GM18505 (cell line): Measurements from ENCODE around the gene MAPK13.
"Not testable (repeated sequence)": the region's sequence is repeated elsewhere in the genome, so short reads cannot be mapped to it uniquely, and the experiment has no call there.

Experiments
- ATAC-seq: cut with Tn5 transposase; IDR thresholded peaks from one replicate; pipeline ENCODE4 v1.9.1; 2021; ENCODE audit not compliant: unreplicated experiment
- POLR2A ChIP-seq: IDR thresholded peaks from 4 replicates; pipeline ENCODE4 v1.6.1; 2011; ENCODE audit warnings: borderline replicate concordance; ENCODE audit not compliant: insufficient read depth, insufficient read length; ENCODE audit errors: extremely low read depth

Gene MAPK13

DNA sequence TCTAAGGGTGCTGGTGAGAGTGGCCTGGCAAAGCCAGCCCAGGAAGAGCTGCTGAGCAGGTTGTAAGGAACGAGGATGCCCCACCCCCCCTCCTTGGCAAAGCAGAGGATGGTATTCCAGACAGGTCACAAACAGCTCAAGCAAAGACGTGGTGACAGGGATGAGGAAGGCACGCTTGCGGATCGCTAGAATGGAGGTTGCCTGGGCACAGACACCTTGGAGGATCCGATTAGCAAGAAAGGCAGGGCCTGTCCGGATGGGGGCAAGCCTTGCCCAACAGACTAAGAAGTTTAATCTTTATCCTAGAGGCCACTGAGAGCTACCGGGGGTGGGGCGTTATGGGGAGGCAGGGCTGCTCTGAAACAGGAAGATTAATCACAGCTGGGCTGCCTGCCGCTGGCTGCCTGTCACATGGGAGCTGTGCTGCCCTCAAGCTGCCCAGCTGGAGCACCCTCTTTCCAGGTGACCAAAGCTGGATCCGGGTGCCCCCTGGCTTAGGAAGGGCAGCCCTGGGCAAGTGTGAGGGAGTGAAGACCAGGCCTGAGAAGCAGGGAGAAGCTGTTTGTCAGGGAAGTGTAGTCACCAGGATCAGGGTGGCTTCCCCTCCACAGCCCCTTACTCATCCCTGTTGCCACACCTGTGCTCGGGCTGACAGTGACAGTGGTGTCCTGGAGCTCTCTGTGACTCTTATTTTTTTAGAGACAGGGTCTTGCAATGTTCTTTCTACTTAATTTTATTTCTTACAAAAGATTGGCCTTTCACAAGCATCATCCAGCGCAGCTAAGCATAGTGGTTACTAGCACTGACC, 9.1 kb upstream of the MAPK13 start:
- TF ChIP-seq POLR2A: no peak
- ATAC-seq: no peak

DNA sequence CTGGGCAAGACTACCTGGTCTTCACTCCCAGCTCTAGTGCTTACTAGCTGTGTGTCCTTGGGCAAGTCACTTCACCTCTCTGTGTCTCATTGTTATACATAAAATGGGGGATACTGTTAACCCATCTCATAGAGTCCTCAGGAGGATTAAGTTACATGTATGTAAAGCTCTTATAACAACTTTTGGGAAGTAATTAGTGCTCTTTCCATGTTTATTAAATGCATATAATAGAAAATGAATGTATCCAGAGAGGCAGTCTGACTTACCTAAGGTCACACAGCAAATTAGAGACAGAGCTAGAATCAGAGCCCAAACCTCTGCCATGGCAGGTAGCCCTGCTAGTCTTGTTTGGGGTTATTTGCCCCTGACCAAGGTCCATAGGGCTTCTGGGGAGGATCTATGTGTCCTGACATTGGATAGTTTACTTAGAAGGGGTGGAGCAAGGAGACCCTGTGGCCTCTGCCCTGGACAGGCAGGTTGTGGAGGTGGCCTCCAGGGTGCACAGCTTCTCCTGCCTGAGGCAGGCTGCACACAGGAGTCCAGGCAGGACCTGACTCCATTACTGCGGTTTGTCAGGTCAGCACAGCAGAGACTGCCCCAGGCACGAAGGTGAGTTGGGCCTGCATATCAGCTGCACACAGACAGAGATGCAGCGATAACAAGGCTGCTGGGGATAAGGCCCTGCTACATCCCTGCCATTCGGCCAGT, 8.4 kb upstream of the MAPK13 start:
- TF ChIP-seq POLR2A: no peak
- ATAC-seq: no peak

DNA sequence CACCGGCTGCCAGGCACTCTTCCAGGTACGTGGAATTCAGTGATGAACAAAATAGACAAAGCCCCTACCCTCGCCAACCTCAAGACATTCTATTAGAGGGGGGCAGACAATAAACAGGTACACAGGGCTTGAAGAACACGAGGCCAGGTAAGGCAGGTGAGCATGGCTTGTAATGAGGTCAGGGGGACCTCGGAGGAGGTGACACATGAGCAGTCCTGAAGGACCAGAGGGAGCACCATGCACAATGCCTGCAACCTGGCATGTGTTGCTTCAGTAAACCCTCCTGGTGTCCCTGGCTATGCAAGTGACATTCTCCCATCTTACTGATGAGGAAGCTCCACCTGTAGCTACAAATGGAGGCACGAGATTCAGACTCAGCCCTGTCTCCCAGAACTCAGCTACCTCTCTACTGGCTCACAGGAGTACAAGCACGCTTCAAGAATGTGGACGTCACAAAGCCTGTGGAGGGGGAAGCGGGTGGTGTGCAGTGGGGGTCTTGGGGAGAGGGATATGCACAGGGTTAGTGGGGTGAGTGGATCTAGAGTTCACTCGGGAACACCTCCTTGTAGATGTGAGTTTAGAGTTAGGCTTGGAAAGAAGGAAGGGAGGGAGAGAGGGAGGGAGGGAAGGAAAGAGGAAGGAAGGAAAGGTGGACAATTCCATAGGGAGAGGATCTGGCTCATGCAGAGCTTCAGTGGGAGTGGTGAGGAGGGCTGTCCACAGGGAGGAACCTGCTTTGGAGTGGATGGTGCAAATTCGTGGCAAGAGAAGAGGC, 7.6 kb upstream of the MAPK13 start:
- ATAC-seq: no peak

DNA sequence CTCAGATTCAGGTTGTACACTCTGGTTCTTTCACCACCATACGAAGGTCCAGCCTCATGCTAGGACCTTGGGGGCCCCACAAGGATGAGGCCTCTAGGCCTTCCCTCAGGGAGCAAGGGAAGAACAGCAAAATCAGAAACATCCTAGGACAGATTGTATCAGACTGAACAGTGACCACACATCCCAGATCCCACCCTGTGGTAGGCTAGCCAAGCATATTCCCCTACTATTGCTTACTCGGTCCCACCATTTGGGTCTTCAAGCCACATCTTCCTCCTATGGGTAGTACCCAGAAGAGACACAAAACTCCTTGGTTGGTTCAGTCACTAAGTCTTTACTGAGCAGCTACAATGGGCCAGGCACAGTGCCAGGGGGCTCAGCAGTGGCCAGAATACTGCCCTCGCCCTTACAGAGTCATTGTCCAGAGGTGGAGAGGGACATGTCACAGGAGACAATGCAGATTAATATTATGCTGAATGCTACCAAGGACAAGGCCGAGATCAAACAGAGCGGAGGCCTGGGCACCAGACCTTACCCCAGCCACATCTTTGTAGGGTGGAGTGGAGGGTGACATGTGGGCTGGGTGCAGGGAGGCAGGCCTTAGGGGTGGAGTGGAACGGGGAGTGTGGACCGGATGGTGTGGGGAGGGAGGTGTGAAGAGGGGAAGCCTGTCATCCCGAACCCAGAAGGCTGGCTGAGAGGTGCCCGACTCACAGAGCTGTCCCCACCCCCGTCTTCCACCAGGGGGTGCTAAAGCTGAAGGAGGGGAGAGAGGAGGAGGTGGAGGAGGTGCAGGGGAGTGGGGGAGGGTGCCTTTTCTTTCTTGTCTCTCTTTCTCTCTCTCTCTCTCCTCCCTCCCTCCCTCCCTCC, 6.8 kb upstream of the MAPK13 start:
- peak; percentile 62 for ATAC-seq
- TF ChIP-seq POLR2A: no peak

More for the DNA sequence above, 7.6 kb upstream of the MAPK13 start:
- TF ChIP-seq POLR2A: no peak

DNA sequence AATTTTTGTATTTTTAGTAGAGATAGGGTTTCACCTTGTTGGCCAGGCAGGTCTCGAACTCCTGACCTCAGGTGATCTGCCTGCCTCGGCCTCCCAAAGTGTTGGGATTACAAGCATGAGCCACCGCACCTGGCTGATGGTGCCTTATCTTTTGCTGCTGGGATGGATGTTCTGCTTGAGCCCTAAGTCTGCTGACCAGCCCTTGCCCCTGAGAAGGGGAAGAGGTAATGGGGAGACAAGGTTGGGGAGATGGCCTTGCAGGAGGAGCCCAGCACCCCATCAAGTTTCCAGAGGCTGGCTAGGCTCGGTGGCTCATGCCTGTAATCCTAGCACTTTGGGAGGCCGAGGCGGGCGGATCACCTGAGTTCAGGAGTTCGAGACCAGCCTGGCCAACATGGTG, 6.0 kb upstream of the MAPK13 start:
- not testable (repeated sequence) for ATAC-seq

DNA sequence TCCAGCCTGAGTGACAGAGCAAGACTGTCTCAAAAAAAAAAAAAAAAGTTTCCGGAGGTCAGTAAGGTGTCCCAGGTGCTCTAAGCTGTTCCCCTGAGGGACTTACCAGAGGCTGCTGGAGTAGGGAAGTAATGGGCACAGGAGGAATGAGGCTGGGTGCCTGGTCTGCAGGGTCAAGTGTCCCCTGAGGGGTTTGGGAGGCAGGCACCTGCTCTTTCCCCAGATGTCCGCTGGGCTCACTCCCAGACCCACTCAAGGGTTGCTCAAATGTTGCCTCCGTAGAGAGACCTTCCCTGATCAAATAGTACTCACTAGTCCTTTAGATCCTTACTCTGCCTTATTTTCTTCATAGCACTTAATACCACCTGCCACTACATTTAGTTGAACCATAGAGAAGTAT, 5.4 kb upstream of the MAPK13 start:
- TF ChIP-seq POLR2A: no peak
- no peak for ATAC-seq

DNA sequence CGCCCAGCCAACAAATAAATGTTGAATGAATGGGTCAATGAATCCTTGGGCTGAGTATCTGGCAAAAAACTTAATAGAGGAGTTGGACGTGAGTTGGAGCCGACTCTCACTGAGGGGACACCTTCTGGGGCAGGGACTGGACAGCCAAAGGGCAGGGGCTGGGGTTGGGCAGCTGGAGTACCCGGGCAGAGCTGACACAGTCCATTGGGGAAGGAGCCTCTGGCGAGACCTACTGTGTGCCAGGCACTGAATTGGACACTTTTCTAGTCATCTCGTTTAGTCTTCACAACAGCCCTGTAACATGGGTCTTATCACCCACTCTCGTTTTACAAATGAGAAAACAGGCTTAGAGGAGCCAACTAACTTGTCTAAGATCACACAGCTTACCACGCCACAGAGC, 4.7 kb upstream of the MAPK13 start:
- no peak for TF ChIP-seq POLR2A
- ATAC-seq: no peak

DNA sequence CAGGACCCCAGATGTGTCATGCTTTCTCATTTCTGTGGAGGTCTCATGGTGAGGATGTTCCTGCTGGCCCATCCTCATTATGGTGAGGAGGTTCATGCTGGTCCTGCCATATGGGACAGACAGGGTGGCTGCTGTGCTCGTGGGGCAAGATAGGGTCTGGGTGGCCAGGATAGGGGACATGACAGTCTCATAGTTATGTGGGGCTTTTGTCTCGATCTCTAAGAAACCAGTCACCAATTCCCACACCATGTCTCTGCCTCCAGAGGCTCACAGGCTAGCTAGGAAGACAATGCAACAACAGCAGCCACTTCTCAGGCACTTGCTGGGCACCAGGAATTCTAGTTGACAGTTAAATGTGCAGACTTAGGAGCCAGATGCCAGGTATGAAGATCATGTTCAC, 4.2 kb upstream of the MAPK13 start:
- no peak for ATAC-seq
- TF ChIP-seq POLR2A: no peak

DNA sequence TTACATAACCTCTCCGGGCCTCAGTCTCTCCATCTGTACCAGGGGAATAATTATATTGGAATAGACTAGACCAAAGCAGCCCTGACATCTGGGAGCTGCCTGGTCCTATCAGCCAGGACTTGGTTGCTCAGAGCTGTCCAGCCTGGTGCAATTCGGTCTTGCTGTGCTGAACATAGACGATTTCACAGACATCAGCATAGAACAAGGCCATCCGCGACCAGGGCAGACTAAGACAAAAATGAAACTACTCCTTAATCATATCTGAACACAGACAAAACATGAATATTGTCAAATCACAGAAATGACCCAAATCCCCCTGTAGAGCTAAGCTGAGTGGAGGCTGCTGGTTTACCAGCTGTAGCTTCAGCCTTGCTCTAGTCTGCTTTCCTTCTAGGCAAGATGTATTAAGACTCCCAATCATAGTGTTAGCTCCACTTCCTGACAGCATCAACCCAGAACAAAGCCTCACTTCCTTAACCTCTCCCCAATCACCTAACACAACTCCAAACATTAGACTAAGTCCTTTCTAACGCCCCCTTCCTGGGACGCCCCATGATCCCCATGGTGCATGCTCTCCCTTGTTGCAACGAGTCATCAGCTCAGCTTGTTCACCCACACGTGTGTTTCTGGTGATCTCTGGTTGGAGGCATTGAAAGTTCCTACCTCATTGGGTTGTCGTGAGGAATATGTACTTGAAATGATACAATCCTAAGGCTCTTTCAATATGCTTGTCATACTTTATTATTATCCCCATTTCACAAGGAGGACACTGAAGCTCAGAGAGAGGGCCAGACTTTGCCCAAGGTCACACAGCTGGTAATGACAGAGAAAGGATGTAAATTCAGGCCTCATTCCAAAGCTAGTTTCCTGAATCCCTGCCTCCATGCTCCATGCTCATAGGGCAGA, 3.5 kb upstream of the MAPK13 start:
- no peak for ATAC-seq
- no peak for TF ChIP-seq POLR2A

DNA sequence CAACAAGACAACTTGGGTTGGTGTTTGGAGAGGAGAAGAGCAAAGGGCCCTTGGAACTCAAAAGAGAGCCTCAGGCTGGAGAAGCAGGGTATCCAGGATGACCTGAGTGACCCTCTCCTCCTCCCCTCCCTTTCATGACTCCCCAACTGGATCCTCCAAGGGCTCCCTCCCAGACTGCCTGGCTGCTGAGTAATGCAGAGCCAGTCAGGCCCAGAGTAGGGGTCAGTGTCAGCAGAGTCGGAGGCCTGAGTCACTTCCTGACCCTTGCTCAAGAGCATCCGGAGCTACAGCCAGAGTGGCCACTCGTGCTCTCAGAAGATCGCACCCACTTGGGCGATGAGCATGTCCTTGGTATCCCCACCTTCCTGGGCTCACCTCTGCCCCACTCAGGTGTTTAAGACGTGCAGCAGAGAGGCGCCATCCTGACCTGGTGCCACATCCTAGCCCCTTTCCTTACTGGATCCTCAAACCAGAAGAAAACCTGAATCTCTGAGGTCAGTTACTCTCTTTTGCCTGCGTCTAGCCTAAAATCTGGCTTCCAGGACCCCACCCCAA, 2.8 kb upstream of the MAPK13 start:
- ATAC-seq: no peak
- no peak for TF ChIP-seq POLR2A

DNA sequence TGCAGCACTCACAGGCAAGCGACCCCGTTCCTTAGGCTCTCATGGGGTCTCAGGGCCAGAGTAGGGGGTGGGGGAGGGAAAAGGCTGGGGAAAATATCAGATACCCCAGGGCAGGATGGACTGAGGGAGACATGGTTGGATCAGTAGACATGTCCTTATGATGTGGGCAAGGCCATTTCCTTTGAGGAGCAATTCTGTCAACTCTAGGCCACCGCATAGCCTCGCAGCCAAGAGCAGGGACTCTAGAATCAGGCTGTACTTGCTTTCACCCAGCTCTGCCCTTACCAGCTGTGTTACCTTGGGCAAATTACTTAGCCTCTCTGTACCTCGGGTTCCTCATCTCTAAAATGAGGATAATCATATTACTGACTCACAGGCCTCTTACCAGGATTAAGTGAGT, 2.2 kb upstream of the MAPK13 start:
- no peak for TF ChIP-seq POLR2A
- ATAC-seq: no peak

DNA sequence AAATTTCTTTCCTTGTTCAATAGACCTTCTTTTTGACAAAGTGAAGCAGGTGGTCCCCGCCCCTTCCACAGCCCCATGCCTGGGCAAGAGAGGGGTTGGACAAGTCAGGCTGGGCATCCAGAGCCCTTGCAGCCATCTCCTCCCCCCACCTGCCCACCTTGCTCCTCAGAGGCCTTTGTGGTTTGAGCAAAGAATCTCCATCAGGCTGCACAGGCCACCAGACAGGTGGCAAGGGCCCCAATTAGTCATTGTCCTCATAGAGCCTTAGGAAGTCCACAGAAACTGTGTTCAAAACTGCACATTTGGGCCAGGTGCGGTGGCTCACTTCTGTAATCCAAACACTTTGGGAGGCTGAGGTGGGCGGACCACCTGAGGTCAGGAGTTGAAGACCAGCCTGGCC, 1.5 kb upstream of the MAPK13 start:
- TF ChIP-seq POLR2A: no peak
- no peak for ATAC-seq

DNA sequence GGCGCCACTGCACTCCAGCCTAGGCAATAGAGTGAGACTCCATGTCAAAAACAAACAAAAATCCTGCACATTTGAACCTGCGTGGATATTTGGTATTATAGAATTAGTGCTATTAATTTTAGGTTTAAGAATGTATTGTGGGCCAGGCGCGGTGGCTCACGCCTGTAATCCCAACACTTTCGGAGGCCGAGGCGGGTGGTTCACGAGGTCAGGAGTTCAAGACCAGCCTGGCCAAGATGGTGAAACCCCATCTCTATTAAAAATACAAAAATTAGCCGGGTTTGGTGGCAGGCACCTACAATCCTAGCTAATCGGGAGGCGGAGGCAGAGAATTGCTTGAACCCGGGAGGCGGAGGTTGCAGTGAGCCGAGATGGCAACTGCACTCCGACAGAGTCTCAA, 979 bp upstream of the MAPK13 start:
- ATAC-seq: not testable (repeated sequence)
